ENCODE results near the gene LRRC56.

GRCh38 chr11:581752-582151 is 44.4 kb downstream of the LRRC56 start:
- TF ChIP-seq, protein P1, sequence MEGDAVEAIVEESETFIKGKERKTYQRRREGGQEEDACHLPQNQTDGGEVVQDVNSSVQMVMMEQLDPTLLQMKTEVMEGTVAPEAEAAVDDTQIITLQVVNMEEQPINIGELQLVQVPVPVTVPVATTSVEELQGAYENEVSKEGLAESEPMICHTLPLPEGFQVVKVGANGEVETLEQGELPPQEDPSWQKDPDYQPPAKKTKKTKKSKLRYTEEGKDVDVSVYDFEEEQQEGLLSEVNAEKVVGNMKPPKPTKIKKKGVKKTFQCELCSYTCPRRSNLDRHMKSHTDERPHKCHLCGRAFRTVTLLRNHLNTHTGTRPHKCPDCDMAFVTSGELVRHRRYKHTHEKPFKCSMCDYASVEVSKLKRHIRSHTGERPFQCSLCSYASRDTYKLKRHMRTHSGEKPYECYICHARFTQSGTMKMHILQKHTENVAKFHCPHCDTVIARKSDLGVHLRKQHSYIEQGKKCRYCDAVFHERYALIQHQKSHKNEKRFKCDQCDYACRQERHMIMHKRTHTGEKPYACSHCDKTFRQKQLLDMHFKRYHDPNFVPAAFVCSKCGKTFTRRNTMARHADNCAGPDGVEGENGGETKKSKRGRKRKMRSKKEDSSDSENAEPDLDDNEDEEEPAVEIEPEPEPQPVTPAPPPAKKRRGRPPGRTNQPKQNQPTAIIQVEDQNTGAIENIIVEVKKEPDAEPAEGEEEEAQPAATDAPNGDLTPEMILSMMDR (IDR thresholded peaks at IDR 0.05), result no peak
- TF ChIP-seq RCOR1 (IDR thresholded peaks at IDR 0.05; ENCODE audit: low read depth, low read length) (no peak), ZFP36 (IDR thresholded peaks at IDR 0.05; ENCODE audit: borderline replicate concordance, partially characterized antibody) (no peak), RFX5 (IDR thresholded peaks at IDR 0.05) (no peak), SREBF2 (IDR thresholded peaks at IDR 0.05) (no peak)
